ENCODE measurements around the gene PDZD7.

GRCh38 chr10:101001659-101002035, 29.3 kb downstream of the PDZD7 start:
- TF ChIP-seq BCL11A (tag by site-specific recombination; IDR thresholded peaks at IDR 0.05; ENCODE audit: low read depth) = no peak
- TF ChIP-seq CTCF (tag by site-specific recombination; IDR thresholded peaks at IDR 0.05) = no peak
- TF ChIP-seq ZBTB7A (tag by site-specific recombination; IDR thresholded peaks at IDR 0.05; ENCODE audit: low read depth) = no peak
- no peak for TF ChIP-seq ZNF138 (tag by site-specific recombination; IDR thresholded peaks at IDR 0.05; ENCODE audit: borderline replicate concordance)
- TF ChIP-seq ZNF140 (tag by site-specific recombination; IDR thresholded peaks at IDR 0.05) = no peak
- TF ChIP-seq BCL11B (tag by site-specific recombination; IDR thresholded peaks at IDR 0.05; ENCODE audit: low read depth) = no peak
- no peak for TF ChIP-seq ZNF548 (tag by site-specific recombination; IDR thresholded peaks at IDR 0.05)
- TF ChIP-seq ZNF513 (tag by site-specific recombination; IDR thresholded peaks at IDR 0.05) = no peak
